HG03460 (cell line): ENCODE results near the gene DDX3X.

Experiments
- ATAC-seq: cut with Tn5 transposase; IDR thresholded peaks from one replicate; pipeline ENCODE4 v1.9.1; 2021; ENCODE audit not compliant: unreplicated experiment

Gene DDX3X

DNA sequence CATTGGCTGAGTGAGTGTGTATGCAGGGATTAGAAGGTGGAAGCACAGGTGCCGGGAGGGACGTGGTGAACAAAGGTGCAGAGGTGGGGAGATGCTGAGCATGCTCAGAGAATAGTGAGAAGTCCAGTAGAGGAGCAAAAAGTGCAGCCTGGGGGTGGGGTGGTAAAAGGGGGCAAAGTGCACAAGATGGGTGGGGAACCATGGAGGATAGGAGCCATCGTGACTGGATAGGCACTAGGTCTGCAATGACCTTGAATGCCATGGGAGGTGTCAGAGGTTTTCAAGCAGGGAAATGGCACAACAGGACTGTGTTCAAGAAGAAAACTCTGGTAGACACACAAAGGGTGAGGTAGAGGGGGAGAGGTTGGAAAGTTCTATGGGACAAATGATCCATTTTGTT lies 6.6 kb upstream of the DDX3X start:
- no peak for ATAC-seq

DNA sequence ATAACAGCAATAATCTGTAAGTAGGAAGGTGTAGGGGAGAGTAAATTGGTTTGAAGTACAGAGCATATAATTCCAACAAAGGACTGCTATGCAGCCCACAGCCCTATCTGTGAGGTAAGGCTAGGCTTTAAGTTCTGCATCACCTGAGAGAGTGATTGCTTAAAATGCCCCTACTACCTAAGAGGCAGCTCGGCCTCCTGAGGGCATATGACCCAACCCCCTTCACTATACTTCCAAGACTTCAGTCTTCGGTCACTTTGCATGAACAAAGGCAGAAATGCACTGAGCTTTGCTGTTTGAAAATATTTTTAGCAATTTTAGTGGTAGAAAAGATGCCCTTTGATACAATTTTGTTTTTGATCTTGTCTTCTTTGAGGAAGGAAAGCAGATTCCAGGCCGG lies 4.9 kb upstream of the DDX3X start:
- no peak for ATAC-seq

DNA sequence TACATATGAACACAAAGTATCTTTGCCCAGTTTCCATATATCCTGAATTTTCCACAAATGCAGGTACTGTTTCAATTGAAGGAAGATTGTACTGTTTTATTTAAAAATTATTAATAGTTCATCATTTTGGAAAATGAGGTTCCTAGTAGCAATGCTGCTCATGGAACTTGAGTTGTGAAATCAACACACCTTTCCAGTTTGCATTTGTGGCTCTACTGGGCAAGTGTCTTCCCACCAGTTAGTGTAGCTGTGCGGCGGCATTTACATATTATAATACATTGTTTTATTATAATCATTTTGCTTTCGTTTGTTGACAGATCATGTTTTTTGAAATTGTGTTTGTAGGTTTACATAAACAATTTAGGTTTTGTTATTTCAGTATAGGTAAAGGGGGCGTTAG lies 2.0 kb upstream of the DDX3X start:
- no peak for ATAC-seq

DNA sequence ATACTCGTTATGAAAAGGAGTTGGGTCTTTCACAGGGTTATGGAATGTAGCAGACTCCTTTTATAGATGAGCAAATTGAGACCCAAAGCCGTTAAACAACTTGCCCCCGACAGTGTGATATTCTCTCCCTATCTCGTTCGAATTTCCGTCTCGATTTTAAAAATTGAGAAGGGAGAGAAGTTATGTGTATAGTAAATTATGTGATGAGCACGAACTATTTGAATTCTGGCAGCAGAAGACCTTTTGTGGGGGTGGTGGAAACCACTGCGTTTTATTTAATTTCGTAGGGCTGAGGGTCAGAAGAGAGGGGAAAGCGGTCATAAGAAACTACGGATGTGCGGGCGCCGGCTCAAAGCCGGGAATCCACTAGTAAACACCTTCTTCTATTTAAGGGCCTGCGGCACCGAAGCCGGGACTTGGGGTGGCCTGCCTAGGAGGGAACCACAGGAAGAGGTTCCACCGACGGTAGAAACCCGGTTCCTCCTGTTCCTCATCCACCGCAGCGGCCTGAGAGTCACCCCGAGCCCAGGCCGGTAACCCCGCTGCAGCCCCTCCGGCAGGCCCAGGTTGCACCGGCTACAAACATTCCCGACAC lies 1.5 kb upstream of the DDX3X start:
- ATAC-seq = peak; percentile 10

DNA sequence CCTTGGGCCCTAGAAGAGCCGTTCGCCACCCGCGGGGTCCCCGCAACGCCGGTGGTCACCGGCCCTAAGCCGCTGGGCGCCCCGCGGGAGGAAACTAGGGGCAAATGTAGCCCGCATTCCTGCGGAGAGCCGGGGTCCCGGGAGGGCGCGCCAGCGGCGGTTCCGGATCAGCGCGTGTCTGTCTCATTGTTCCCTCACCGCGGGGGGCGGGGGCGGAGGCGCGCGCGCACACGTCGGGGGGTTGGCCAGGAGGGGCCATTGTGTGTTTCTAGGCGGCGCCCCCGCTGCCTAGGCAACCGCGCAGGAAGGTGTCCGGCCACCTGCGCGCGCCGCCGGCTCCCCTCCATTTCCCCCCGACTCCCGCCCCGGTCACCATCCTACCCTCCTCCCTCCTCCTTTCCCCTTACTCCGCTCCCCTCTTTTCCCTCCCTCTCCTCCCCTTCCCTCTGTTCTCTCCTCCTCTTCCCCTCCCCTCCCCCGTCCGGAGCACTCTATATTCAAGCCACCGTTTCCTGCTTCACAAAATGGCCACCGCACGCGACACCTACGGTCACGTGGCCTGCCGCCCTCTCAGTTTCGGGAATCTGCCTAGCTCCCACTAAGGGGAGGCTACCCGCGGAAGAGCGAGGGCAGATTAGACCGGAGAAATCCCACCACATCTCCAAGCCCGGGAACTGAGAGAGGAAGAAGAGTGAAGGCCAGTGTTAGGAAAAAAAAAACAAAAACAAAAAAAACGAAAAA lies 789 bp upstream of the DDX3X start:
- peak; percentile 38 for ATAC-seq

DNA sequence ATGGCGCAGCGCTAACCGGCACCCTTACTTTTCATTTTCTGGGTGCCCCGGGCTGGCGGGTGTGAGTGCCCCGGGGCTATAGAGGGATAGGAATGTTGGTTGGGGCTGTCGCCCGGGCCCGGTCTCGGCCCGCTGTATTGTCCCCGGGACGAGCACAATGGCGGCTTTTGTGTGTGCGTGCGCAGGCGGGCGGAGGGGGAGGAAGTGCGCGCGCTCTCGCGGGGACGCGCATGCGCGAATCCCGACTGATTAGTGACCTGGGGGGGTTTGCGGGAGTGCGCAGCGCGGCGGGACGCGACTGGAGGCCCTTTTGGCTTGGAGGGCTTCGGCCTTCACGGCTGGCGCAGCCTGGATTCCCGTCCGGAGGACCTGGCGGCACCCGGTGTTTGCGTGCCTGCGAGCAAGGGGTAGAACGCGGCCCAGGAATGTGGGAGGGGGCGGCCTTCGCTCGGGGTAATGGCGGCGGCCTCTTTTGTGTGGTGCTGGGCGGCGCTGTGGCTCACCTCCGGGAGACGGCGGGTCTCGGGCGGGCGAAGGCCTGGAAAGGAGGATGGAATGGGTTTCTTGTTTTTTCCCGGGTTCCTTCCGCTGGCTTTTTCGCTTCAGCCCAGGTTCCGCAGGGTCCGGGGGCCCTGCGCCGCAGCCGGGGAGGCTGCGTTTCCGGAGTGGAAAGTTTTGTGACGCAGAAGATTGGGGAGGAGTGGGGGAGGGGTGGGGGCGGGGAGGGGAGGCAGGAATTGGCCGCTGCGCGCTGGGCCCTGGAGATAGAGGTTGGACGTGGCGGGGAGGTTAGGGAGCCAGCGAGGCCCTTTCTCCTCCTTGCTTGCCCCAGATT lies 618 bp downstream of the DDX3X start:
- ATAC-seq = peak; percentile 29

DNA sequence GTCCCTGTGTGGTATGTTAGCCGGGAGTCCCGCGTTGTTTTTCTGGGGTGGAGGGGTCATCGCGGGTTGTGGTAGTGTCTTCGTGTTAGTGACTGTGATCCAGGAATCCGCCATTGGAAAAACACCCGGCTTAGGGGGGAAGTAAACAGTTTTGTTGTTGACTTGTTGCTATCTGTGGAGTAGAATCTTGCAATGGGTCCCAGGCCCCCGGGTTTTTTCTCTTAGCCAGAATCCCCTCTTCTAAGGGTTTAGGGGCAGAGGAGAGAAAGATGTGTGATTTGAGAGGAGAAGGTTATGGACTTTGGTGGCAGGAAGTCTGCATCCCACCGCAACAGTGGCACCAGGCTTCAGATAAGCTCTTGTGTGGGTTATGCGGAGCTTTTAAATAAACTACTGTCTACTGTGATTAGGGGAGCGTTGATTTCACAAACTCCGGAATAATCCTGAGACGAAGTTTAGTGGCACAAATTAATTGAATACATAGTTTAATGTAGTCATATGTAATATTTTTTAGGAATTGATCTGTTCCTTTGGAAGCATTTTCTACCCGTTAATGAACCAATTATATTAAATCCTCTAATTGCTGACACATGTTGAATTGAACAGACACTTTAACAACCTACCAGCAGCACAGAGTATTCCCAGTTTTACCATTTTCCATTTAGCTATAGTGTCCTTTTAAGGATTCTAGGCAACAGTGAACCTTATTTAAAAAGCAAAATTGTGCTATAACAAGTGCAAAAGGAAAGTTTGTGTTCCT lies 1.4 kb downstream of the DDX3X start:
- ATAC-seq = no peak

DNA sequence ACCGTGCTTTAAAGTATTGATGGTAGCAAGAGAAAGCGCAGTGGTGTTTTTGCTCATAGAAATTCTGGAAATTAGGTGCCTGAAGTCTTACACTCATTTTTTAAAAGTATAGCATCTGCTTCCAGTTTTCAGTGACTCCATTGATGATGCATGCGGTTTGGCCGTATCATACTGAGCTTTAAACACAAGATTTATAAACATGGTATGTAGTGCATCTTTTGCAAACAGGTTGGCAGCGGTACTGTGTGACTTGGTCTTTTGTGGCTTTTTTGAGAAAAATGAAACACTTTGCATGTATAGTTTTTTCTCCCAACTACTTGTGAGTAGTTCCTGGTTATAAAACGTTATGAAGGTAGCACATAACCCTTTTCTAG lies 2.0 kb downstream of the DDX3X start:
- no peak for ATAC-seq

DNA sequence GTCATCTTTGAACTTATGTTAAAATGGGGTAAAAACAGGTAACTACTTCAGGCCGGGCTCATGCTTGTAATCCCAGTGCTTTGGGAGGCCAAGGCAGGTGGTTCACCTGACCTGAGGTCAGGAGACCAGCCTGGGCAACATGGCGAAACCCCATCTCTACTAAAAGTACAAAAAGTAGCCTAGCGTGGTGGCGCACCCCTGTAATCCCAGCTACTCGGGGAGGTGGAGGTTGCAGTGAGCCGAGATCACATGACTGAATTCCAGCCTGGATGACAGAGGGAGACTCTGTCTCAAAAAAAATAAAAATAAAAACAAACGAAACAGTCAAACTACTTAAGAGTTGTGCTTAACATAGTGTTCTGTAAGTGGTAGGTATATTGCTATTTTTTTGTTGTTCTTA lies 2.5 kb downstream of the DDX3X start:
- no peak for ATAC-seq

DNA sequence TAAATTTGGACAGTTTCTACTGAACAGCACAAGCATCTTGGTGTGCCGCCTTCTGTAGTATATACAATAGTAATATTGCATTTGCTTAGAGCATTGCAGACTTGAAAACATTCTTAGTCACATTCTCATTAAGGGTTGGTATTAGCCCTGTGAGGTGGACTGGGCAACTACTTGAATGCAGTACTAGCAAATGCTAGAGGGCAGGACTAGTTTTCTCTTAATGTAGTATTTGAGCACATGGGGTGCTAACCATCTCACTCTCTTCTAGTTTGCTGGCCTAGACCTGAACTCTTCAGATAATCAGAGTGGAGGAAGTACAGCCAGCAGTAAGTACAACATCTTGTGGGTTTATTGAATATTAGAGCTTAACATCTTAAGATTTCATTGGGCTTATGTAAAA lies 3.2 kb downstream of the DDX3X start:
- ATAC-seq = no peak

DNA sequence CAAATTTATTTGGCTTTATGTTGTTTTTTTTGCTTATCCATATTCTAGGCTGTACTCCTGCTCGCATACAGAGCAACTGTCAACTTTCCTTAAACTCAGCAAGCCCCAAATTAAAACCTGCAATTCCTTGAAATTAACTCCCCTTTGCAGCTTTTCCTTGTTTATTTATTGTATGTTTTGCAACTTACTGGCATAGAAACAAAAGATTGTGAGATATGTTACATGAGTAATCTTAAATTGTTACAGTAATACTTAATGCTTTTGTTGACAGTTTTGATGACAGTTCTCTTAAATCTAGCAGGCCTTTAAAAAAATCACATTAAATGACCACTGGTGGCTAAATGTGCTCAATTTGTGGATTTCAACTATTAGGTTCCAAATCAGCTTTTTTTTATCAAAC lies 4.5 kb downstream of the DDX3X start:
- no peak for ATAC-seq

DNA sequence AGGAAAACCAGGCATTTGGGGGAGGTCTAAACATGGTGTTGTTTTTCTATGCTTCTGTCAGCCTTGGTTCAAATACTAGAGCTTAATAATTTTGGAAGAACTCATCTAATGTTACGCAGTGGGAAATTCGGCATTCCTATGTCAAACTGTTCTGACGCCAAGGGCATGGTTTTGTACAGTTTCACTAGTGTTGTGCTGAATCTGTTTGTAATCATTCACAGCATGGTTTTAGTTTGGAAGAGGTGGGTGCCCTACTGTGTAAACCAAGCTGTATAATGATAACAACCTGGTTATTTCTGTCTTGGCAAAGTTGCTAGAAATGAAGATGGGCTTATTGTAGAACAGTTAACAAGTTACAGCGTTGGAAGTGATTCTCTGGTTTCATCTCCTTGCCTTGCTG lies 5.2 kb downstream of the DDX3X start:
- ATAC-seq = no peak

DNA sequence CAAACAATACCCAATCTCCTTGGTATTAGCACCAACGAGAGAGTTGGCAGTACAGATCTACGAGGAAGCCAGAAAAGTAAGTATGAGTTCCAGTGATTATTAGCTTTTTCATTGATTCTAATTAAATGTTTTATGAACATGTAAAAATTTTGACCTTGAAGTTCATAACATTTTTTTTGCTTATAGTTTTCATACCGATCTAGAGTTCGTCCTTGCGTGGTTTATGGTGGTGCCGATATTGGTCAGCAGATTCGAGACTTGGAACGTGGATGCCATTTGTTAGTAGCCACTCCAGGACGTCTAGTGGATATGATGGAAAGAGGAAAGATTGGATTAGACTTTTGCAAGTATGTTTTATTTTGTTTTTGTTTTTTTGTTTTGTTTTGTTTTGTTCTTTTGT lies 10.1 kb downstream of the DDX3X start:
- no peak for ATAC-seq

DNA sequence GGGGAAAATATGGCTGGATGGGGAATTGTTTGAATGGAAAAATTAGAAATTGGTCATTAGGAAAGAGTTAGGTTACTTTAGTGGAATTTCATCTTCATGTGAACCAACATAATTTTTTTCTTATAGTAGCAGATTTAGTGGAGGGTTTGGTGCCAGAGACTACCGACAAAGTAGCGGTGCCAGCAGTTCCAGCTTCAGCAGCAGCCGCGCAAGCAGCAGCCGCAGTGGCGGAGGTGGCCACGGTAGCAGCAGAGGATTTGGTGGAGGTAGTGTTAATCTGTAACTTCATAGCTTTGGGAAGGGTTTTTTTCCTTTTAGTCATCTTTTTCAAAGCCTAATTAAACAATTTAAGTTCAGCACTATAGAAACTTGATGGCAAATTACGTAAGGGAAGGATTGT lies 13.2 kb downstream of the DDX3X start:
- ATAC-seq = no peak

DNA sequence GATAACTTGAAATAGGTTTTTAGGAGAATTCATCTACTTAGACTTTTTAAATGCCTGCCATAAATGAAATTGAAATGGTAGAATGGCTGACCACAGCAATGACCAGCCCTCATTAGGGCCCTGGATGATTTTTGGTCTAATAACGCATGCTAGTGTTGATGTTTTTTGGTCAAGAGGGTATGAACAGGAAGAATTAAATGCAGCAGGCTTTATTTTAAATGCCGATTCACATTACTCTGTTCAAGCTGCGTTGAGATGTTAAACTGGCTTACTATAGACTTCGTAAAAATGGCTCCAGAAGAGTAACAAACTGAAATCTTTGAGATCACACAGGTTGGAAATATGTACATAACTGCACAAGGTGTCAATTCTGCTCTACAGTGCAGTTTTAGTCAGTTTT lies 14.6 kb downstream of the DDX3X start:
- no peak for ATAC-seq

DNA sequence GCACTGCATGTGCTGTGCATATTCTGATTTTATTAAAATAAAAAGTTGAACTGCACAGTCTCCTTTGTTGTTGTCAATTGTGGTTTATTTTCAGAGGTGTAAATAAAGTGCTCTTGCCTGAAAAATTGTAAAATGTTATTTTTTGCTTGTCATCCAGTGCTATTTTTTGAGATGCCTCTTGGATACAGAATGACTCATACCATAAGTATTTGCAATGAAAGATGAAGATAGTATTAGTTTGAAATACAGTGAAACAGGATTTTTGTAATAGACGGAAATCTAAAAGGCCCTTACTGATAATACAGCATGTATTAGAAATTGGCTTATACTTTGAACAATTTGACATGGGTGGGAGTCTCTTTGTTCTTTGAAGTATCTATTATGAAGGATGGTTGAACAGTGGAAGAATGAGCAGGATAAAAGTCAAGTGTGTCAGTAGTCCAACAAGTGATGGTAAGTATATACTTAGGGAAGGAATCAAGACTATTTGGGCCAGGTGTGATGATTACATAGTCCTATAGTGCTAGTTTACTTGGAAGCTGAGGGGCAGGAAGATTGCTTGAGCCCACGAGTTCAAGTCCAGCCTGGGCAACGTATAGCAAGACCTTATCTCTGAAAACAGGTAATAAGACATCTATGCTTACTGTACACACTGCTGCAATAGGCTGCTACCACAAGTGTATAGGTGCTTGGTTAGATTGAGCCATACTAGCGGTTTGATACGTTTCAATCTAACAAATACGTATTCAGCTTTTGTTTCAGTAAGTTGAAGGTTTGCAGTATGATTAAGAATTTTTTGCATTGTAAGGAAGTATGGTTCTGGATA lies 16.4 kb downstream of the DDX3X start:
- no peak for ATAC-seq

DNA sequence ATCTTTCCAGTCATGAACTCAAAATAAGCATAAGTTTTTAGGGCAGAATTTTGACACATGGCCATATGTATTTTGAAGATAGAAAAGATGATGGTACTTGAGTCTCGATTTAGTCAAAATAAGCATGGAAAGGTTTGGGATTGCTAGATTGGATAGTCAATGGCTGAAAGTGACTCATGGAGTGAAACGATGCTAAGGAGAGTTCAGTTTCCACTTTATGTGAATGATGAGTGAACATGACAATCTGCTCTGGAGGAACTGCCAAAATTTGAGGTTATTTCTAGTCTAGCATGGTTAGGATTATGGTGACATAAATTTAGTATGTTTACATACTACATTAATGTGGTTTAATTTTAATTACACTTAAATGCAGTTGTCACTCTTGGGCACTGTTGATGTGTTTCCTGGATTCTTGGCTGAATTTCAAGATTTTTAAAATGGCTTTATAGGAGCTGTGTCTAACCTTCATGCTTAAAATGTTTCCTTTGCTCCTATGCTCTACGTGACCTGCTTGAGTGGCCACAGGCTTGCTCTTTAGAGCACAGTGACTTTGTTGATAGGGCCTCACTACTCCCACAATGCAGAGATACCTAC lies 17.1 kb downstream of the DDX3X start:
- no peak for ATAC-seq

DNA sequence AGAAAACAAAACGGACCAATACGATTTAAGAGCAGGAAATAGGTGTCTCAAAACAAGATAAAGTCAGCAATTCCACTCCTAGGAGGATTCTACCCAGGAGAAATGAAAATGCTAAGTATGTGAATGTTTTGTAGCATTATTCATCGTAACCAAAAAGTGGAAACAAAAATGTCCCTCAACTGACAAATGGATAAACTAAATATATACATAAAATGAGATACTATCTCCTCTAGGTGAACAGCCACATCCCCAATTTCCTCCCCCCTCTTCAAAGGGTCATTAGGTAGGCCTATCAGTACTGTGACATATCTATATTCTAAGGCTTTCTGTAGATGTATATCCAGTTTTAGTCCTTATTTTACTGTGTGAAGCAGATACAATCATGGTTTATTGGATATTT lies 18.0 kb downstream of the DDX3X start:
- no peak for ATAC-seq

DNA sequence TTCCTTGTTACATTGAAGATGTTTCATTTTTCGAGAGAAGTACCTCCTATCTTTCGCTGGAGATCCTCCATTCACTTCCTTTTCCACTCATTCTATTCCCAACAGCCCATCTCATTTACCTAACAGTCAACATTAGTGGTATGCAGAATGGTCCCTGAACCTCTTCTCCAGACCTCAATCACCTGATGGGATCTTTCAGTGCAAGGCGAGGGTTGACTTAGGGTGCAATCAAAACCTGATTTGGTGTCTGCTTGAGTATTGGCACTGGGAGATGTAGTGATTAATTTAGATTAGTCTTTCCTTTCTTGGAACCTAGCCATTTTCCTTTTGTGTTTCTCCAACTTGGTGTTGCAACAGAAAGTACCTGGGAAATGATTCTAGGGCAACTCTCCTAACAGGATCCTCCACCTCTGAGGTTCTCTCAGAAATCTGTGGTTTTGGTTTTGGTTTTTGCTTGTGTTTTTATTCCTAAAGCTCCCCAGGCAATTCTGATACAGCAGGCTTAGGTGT lies 18.4 kb downstream of the DDX3X start:
- no peak for ATAC-seq

DNA sequence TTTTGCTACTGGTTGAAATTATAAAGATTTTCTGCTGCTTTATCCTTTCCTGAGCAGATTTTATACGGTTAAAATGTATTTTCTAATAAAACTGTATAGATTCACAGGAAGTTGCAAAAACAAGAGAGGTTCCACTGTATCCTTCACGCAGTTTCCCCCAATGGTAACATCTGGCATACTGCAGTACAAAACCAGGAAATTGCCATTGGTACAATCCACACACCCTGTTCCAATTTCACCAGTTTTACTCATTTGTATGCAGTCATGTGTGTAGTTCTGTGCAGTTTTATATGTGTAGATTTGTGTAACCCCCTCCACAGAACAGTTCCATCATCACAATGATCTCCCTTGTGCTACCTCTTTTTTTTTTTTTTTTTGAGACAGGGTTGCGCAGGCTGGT lies 20.0 kb downstream of the DDX3X start:
- no peak for ATAC-seq
